ENCODE results near the gene STMND1. TPM values are rescaled to one million over a fixed set of nuclear protein-coding genes. Genes with fewer than 3 reads are reported as not detected.

STMND1 gene
- polyA plus RNA-seq, 1 donor from 2014 or later = 0.59 TPM

GRCh38 chr6:17151888-17152287 lies 50.0 kb downstream of the STMND1 start:
- Histone ChIP-seq H3K9me3 (ENCODE audit: low read length) (no peaks in the 10 kb centered on the region), H3K79me2 (replicated peaks; ENCODE audit: insufficient read depth, low read length) (no peaks in the 10 kb centered on the region), H3K9ac (ENCODE audit: low read length) (no peak overlapping the region), H3K4me2 (ENCODE audit: low read length) (no peak overlapping the region), H4K20me1 (ENCODE audit: insufficient read depth) (no peaks in the 10 kb centered on the region), H3K9me2 (ENCODE audit: insufficient read depth, low read length) (no peaks in the 10 kb centered on the region), H3K27ac (ENCODE audit: low read length) (no peak overlapping the region), H3K4me3 (ENCODE audit: low read length) (no peak overlapping the region), H2AFZ (ENCODE audit: low read depth, low read length) (no peak overlapping the region), H3F3A (ENCODE audit: insufficient read depth, low read length, poor library complexity, severe bottlenecking) (no peaks in the 10 kb centered on the region), H3K27me3 (ENCODE audit: insufficient read depth, low read depth, low read length) (no peaks in the 10 kb centered on the region), H3K36me3 (ENCODE audit: insufficient read depth, low read length) (no peaks in the 10 kb centered on the region)
- TF ChIP-seq EP300 (conservative IDR thresholded peaks at IDR 0.05; ENCODE audit: poor library complexity, severe bottlenecking) (no peak), SMC3 (conservative IDR thresholded peaks at IDR 0.05; ENCODE audit: poor library complexity) (no peak), EZH2 (IDR thresholded peaks at IDR 0.05; ENCODE audit: borderline replicate concordance, insufficient read depth, low read length, poor library complexity, severe bottlenecking) (no peak), RAD21 (conservative IDR thresholded peaks at IDR 0.05) (no peak), CTCF (IDR thresholded peaks at IDR 0.05; ENCODE audit: poor library complexity, severe bottlenecking) (no peak), MXI1 (conservative IDR thresholded peaks at IDR 0.05; ENCODE audit: poor library complexity, severe bottlenecking) (no peak), REST (IDR thresholded peaks at IDR 0.05; ENCODE audit: borderline replicate concordance) (no peak), POLR2AphosphoS5 (IDR thresholded peaks at IDR 0.05) (no peak), TAF1 (IDR thresholded peaks at IDR 0.05; ENCODE audit: low read depth) (no peak)

GRCh38 chr6:17152703-17153102 lies 50.9 kb downstream of the STMND1 start:
- Histone ChIP-seq H3K36me3 (ENCODE audit: insufficient read depth, low read length) (no peaks in the 10 kb centered on the region), H3K9me3 (ENCODE audit: low read length) (no peaks in the 10 kb centered on the region), H3K27me3 (ENCODE audit: insufficient read depth, low read depth, low read length) (no peaks in the 10 kb centered on the region), H4K20me1 (ENCODE audit: insufficient read depth) (no peaks in the 10 kb centered on the region), H2AFZ (ENCODE audit: low read depth, low read length) (no peak overlapping the region), H3F3A (ENCODE audit: insufficient read depth, low read length, poor library complexity, severe bottlenecking) (no peaks in the 10 kb centered on the region), H3K4me3 (ENCODE audit: low read length) (no peak overlapping the region), H3K9me2 (ENCODE audit: insufficient read depth, low read length) (no peaks in the 10 kb centered on the region), H3K4me2 (ENCODE audit: low read length) (no peak overlapping the region), H3K79me2 (replicated peaks; ENCODE audit: insufficient read depth, low read length) (no peaks in the 10 kb centered on the region), H3K9ac (ENCODE audit: low read length) (no peak overlapping the region), H3K27ac (ENCODE audit: low read length) (no peak overlapping the region)
- TF ChIP-seq MXI1 (conservative IDR thresholded peaks at IDR 0.05; ENCODE audit: poor library complexity, severe bottlenecking) (no peak), TAF1 (IDR thresholded peaks at IDR 0.05; ENCODE audit: low read depth) (no peak), EP300 (conservative IDR thresholded peaks at IDR 0.05; ENCODE audit: poor library complexity, severe bottlenecking) (no peak), EZH2 (IDR thresholded peaks at IDR 0.05; ENCODE audit: borderline replicate concordance, insufficient read depth, low read length, poor library complexity, severe bottlenecking) (no peak), SMC3 (conservative IDR thresholded peaks at IDR 0.05; ENCODE audit: poor library complexity) (no peak), CTCF (IDR thresholded peaks at IDR 0.05; ENCODE audit: poor library complexity, severe bottlenecking) (no peak), REST (IDR thresholded peaks at IDR 0.05; ENCODE audit: borderline replicate concordance) (no peak), POLR2AphosphoS5 (IDR thresholded peaks at IDR 0.05) (no peak), RAD21 (conservative IDR thresholded peaks at IDR 0.05) (no peak)

Measured in neural cell (in vitro differentiated cells).